ENCODE results near the gene RO60.

GRCh38 chr1:193090865-193091264 is 31.5 kb downstream of the RO60 start:
- no peak for TF ChIP-seq GTF2I (CRISPR knock-in tag; conservative IDR thresholded peaks at IDR 0.05)
- TF ChIP-seq FOXJ3 (CRISPR knock-in tag; IDR thresholded peaks at IDR 0.05; ENCODE audit: borderline replicate concordance), result no peak
- no peak for TF ChIP-seq NFYB (CRISPR knock-in tag; conservative IDR thresholded peaks at IDR 0.05; ENCODE audit: low read depth)
- TF ChIP-seq, protein P1, sequence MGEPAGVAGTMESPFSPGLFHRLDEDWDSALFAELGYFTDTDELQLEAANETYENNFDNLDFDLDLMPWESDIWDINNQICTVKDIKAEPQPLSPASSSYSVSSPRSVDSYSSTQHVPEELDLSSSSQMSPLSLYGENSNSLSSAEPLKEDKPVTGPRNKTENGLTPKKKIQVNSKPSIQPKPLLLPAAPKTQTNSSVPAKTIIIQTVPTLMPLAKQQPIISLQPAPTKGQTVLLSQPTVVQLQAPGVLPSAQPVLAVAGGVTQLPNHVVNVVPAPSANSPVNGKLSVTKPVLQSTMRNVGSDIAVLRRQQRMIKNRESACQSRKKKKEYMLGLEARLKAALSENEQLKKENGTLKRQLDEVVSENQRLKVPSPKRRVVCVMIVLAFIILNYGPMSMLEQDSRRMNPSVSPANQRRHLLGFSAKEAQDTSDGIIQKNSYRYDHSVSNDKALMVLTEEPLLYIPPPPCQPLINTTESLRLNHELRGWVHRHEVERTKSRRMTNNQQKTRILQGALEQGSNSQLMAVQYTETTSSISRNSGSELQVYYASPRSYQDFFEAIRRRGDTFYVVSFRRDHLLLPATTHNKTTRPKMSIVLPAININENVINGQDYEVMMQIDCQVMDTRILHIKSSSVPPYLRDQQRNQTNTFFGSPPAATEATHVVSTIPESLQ (CRISPR knock-in tag; IDR thresholded peaks at IDR 0.05), result no peak
